Stimulated activated naive CD4-positive, alpha-beta T cell treated with Interleukin-2 at 50 U/mL for 16 hours (primary cell): ENCODE data around the gene CPNE6.

Experiments
- DNase-seq: peaks from one replicate; lab custom pipeline; 2025; lab: John Stamatoyannopoulos, UW

The CPNE6 gene

GRCh38 chr14:24054646-24055045 is 16.7 kb upstream of the CPNE6 start:
- no peak for DNase-seq

GRCh38 chr14:24055971-24056799 is 15.2 kb upstream of the CPNE6 start:
- no peak for DNase-seq

GRCh38 chr14:24056800-24057184 is 14.6 kb upstream of the CPNE6 start:
- DNase-seq, result no peak

- DNase-seq, result no peak
These were observed 14.1 kb upstream of the CPNE6 start for GRCh38 chr14:24057271-24057670.

GRCh38 chr14:24057867-24058259 is 13.5 kb upstream of the CPNE6 start:
- no peak for DNase-seq

- DNase-seq, result no peak
These were observed 13.0 kb upstream of the CPNE6 start for GRCh38 chr14:24058260-24058950.

GRCh38 chr14:24058951-24059475 is 12.3 kb upstream of the CPNE6 start:
- no peak for DNase-seq

GRCh38 chr14:24059841-24060388 is 11.4 kb upstream of the CPNE6 start:
- no peak for DNase-seq

- no peak for DNase-seq
These were observed 10.9 kb upstream of the CPNE6 start for GRCh38 chr14:24060443-24060842.

GRCh38 chr14:24060984-24061913 is 10.1 kb upstream of the CPNE6 start:
- no peak for DNase-seq

- no peak for DNase-seq
These were observed 9.0 kb upstream of the CPNE6 start for GRCh38 chr14:24062216-24062980.

GRCh38 chr14:24063263-24063836 is 8.0 kb upstream of the CPNE6 start:
- DNase-seq, result no peak

- no peak for DNase-seq
These were observed 7.1 kb upstream of the CPNE6 start for GRCh38 chr14:24064091-24064795.

GRCh38 chr14:24064856-24065255 is 6.5 kb upstream of the CPNE6 start:
- no peak for DNase-seq

- no peak for DNase-seq
These were observed 6.0 kb upstream of the CPNE6 start for GRCh38 chr14:24065408-24065807.

GRCh38 chr14:24066496-24067132 is 4.7 kb upstream of the CPNE6 start:
- DNase-seq, result no peak

- no peak for DNase-seq
These were observed 4.0 kb upstream of the CPNE6 start for GRCh38 chr14:24067133-24068082.

- DNase-seq, result no peak
These were observed 2.5 kb upstream of the CPNE6 start for GRCh38 chr14:24068711-24069410.
